IMR-90 (cell line): Measurements from ENCODE around the gene ING5. TPM values are rescaled to one million over a fixed set of nuclear protein-coding genes. Genes with fewer than 3 reads are reported as not detected.
"Not testable (repeated sequence)": the region's sequence is repeated elsewhere in the genome, so short reads cannot be mapped to it uniquely, and the experiment has no call there.

Experiments
- ATAC-seq: fragments of 200-7000 bp; cut with Tn5 transposase; 2 replicates; pipeline ENCODE4 v1.9.1; 2020; ENCODE audit warnings: low read depth, mild to moderate bottlenecking, moderate library complexity
- BruUV-seq: library from RNA; stranded (reverse); fragments of 400-500 nt; replicated peaks from 2 replicates; lab custom pipeline; 2021; lab: Mats Ljungman, UMichigan
- CTCF ChIA-PET: fragments of 300-600 bp; formaldehyde crosslinking; extraction: SDS; loops from one replicate; lab custom pipeline; 2021; ENCODE audit warnings: antibody characterized with exemption; lab: Yijun Ruan, JAX
- POLR2A ChIA-PET: fragments of 300-600 bp; sonication (Branson Sonifier 250); formaldehyde crosslinking; loops from one replicate; lab custom pipeline; 2022; ENCODE audit warnings: antibody characterized with exemption; ENCODE audit not compliant: unreplicated experiment; lab: Charles Lee
- DNase-seq: peaks from one replicate; pipeline ENCODE4 v3.0.0; 2013
- H2AFZ ChIP-seq: replicated peaks from 2 replicates; pipeline ENCODE3; 2013; ENCODE audit warnings: low read length, mild to moderate bottlenecking; ENCODE audit not compliant: poor library complexity
- H2AK5ac ChIP-seq: 2 replicates; pipeline ENCODE4 v1.6.1; 2013; ENCODE audit warnings: low read depth, low read length, inconsistent platforms
- H2AK9ac ChIP-seq: replicated peaks from 2 replicates; pipeline ENCODE3; 2013; ENCODE audit warnings: mild to moderate bottlenecking, low read depth, low read length, moderate library complexity; ENCODE audit not compliant: poor library complexity
- H2BK120ac ChIP-seq: 2 replicates; pipeline ENCODE4 v1.6.1; 2013; ENCODE audit warnings: low read depth, low read length, inconsistent platforms
- H2BK15ac ChIP-seq: 3 replicates; pipeline ENCODE4 v1.6.1; 2013; ENCODE audit warnings: low read depth, low read length, inconsistent platforms
- H2BK20ac ChIP-seq: 2 replicates; pipeline ENCODE4 v1.6.1; 2013; ENCODE audit warnings: low read depth, mild to moderate bottlenecking, inconsistent platforms, low read length, moderate library complexity
- H2BK5ac ChIP-seq: 2 replicates; pipeline ENCODE4 v1.6.1; 2013; ENCODE audit warnings: mild to moderate bottlenecking, low read depth, low read length, inconsistent platforms; ENCODE audit not compliant: poor library complexity, severe bottlenecking
- H3K14ac ChIP-seq: replicated peaks from 2 replicates; pipeline ENCODE4 v1.6.1; 2013; ENCODE audit warnings: low read depth, low read length, inconsistent platforms
- H3K18ac ChIP-seq: 2 replicates; pipeline ENCODE4 v1.6.1; 2013; ENCODE audit warnings: low read depth, low read length, control low read depth
- H3K23ac ChIP-seq: 2 replicates; pipeline ENCODE4 v1.6.1; 2013; ENCODE audit warnings: low read depth, low read length, inconsistent platforms
- H3K27ac ChIP-seq: 2 replicates; pipeline ENCODE4 v1.5.1; 2013; ENCODE audit warnings: mild to moderate bottlenecking, control low read depth, low read length; ENCODE audit not compliant: insufficient read depth
- H3K27me3 ChIP-seq: 2 replicates; pipeline ENCODE4 v1.6.1; 2013; ENCODE audit warnings: low read length; ENCODE audit not compliant: control insufficient read depth, insufficient read depth
- H3K36me3 ChIP-seq: 2 replicates; pipeline ENCODE4 v1.6.1; 2013; ENCODE audit warnings: low read length, mixed read lengths; ENCODE audit not compliant: control insufficient read depth, insufficient read depth
- H3K4ac ChIP-seq: 2 replicates; pipeline ENCODE4 v1.6.1; 2013; ENCODE audit warnings: low read depth, low read length, inconsistent platforms
- H3K4me1 ChIP-seq: 2 replicates; pipeline ENCODE4 v1.6.1; 2013; ENCODE audit warnings: low read length, mixed read lengths; ENCODE audit not compliant: control insufficient read depth, insufficient read depth
- H3K4me2 ChIP-seq: 2 replicates; pipeline ENCODE4 v1.6.1; 2013; ENCODE audit warnings: low read depth, mild to moderate bottlenecking, control low read depth, low read length, moderate library complexity
- H3K4me3 ChIP-seq: 2 replicates; pipeline ENCODE4 v1.5.1; 2013; ENCODE audit warnings: low read depth, mild to moderate bottlenecking, control low read depth, low read length, moderate library complexity; ENCODE audit not compliant: insufficient read depth
- H3K56ac ChIP-seq: 2 replicates; pipeline ENCODE4 v1.6.1; 2013; ENCODE audit warnings: low read length, inconsistent platforms; ENCODE audit not compliant: insufficient read depth; ENCODE audit errors: extremely low read depth
- H3K79me1 ChIP-seq, 2 experiments: 2 replicates each; pipeline ENCODE4 v1.6.1; 2013; ENCODE audit warnings: low read length in 2 of 2, inconsistent platforms in 1 of 2, low read depth in 1 of 2
- H3K9ac ChIP-seq: 2 replicates; pipeline ENCODE4 v1.6.1; 2013; ENCODE audit warnings: low read depth, low read length, control low read depth
- H3K9me1 ChIP-seq: 2 replicates; pipeline ENCODE4 v1.6.1; 2013; ENCODE audit warnings: low read length, inconsistent platforms; ENCODE audit not compliant: insufficient read depth
- H3K9me3 ChIP-seq: 2 replicates; pipeline ENCODE4 v1.6.1; 2013; ENCODE audit warnings: low read length; ENCODE audit not compliant: control insufficient read depth, insufficient read depth
- H4K20me1 ChIP-seq: 2 replicates; pipeline ENCODE4 v1.6.1; 2013; ENCODE audit warnings: low read length, inconsistent platforms; ENCODE audit not compliant: insufficient read depth
- H4K5ac ChIP-seq: 2 replicates; pipeline ENCODE4 v1.6.1; 2013; ENCODE audit warnings: mild to moderate bottlenecking, low read depth, low read length, control low read depth
- H4K8ac ChIP-seq, 2 experiments: 2 replicates each; pipeline ENCODE4 v1.6.1; 2013; ENCODE audit warnings: low read depth in 2 of 2, low read length in 2 of 2, control low read depth in 1 of 2, inconsistent platforms in 1 of 2
- H4K91ac ChIP-seq: 2 replicates; pipeline ENCODE4 v1.6.1; 2013; ENCODE audit warnings: low read depth, low read length, inconsistent platforms; ENCODE audit not compliant: insufficient read depth
- CTCF ChIP-seq: conservative IDR thresholded peaks from 2 replicates; pipeline ENCODE4 v1.5.1; 2012; ENCODE audit warnings: mild to moderate bottlenecking, low read depth, low read length, improper control_type of control experiment
- RAD21 ChIP-seq: IDR thresholded peaks from 2 replicates; pipeline ENCODE4 v1.6.1; 2012; ENCODE audit warnings: low read length, improper control_type of control experiment
- SMC3 ChIP-seq: fragments of 150-350 bp; IDR thresholded peaks from 2 replicates; pipeline ENCODE4 v1.6.1; 2016; ENCODE audit warnings: low read depth, mild to moderate bottlenecking, antibody characterized with exemption, low read length, moderate library complexity
- WGBS, 2 experiments: methylation state at CpG; one replicate each; pipeline versions ENCODE4 v1.1.5 to v1.1.7; 2013; ENCODE audit warnings: missing lambda C conversion rate in 2 of 2; ENCODE audit not compliant: insufficient read length in 1 of 2; ENCODE audit errors: extremely low coverage in 2 of 2; 5-methylcytosine and 5-hydroxymethylcytosine counted together
- dilution Hi-C: fragments of 300-500 bp; cut with HindIII; formaldehyde crosslinking; loops from one replicate; pipeline ENCODE4 v1.14.3; 2018; ENCODE audit warnings: low sequenced_read_pairs; ENCODE audit not compliant: unreplicated experiment
- in situ Hi-C: fragments of 300-500 bp; cut with MboI; formaldehyde crosslinking; loops from 3 replicates; pipeline ENCODE4 v1.14.3; 2019; ENCODE audit warnings: low sequenced_read_pairs, inconsistent platforms, mixed read lengths
- intact Hi-C: fragments of 100-400 bp; cut with micrococcal nuclease; formaldehyde crosslinking; loops from 2 replicates; pipeline ENCODE4 v1.10.0; 2022
- polyA plus RNA-seq, 3 experiments: library from polyadenylated mRNA; depleted of rRNA; stranded (reverse); fragments of >200 nt; gene quantifications; 2 replicates each; pipeline ENCODE4 v1.2.3, GENCODE V29; 2012; ENCODE audit warnings: low replicate concordance in 1 of 3
- total RNA-seq: library from RNA; depleted of rRNA; stranded (reverse); fragments of >200 nt; gene quantifications from 2 replicates; pipeline ENCODE4 v1.2.3, GENCODE V29; 2012

Gene ING5
- total and polyA plus RNA-seq, 2 of the 4 experiments (the other 2 are of a cell fraction): 36.1 to 38.9 TPM

DNA sequence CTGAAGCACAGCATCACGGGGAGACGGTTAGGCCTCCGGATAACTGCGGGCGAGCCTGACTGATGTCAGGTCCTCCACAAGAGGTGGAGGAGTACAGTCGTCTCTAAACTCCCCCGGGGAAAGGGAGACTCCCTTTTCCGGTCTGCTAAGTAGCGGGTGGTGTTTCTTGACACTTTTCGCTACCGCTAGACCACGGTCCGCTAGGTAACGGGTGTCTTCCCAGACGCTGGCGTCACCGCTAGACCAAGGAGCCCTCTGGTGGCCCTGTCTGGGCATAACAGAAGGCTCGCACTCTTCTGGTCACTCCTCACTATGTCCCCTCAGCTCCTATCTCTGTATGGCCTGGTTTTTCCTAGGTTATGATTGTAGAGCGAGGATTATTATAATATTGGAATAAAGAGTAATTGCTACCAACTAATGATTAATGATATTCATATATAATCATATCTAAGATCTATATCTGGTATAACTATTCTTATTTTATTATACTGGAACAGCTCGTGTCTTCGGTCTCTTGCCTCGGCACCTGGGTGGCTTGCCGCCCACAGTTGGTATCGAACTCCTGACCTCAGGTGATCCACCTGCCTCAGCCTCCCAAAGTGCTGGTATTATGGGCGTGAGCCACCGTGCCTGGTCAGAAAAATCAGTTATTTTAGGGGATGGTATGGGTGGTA, 30.8 kb downstream of the ING5 start:
- H4K20me1 ChIP-seq, H3K14ac ChIP-seq, H3K4ac ChIP-seq, in situ Hi-C loops, H3K4me3 ChIP-seq, H3K4me1 ChIP-seq, H4K8ac ChIP-seq, POLR2A ChIA-PET, H3K23ac ChIP-seq, H2BK5ac ChIP-seq, H3K9ac ChIP-seq, H3K56ac ChIP-seq, H3K36me3 ChIP-seq, H3K27ac ChIP-seq, H2BK120ac ChIP-seq, H2AK9ac ChIP-seq, H2AK5ac ChIP-seq, ATAC-seq, dilution Hi-C loops, H3K9me1 ChIP-seq, H2BK15ac ChIP-seq, H4K91ac ChIP-seq, H3K27me3 ChIP-seq, BruUV-seq, H4K5ac ChIP-seq, H3K9me3 ChIP-seq, CTCF ChIA-PET, intact Hi-C loops, H3K18ac ChIP-seq, H2BK20ac ChIP-seq: not testable (repeated sequence)
- WGBS, 2 experiments: no CpG with 5 or more reads among the region's 26 CpGs
- peak; percentile 29 for DNase-seq
- Histone ChIP-seq H3K79me1 (peaks cover 5 to 17% of the 10 kb centered on the region in 2 experiments), H3K4me2 (0 out of 2 replicates have a peak overlapping the region, but pooled peaks have one; percentile 17), H2AFZ (peak overlapping the region; percentile 63)
- TF ChIP-seq CTCF (peak; percentile 26; the same call in 1 of the 2 replicates), SMC3 (peak; percentile 32), RAD21 (peak; percentile 34)
